ENCODE measurements around the gene FOXP2. TPM values are rescaled to one million over a fixed set of nuclear protein-coding genes. Genes with fewer than 3 reads are reported as not detected.

FOXP2 gene
- total RNA-seq, 2 experiments from 2014 or later: not detected

- H3K4me2 ChIP-seq (ENCODE audit: low read length): no peak overlapping the region
- TF ChIP-seq, protein P1, sequence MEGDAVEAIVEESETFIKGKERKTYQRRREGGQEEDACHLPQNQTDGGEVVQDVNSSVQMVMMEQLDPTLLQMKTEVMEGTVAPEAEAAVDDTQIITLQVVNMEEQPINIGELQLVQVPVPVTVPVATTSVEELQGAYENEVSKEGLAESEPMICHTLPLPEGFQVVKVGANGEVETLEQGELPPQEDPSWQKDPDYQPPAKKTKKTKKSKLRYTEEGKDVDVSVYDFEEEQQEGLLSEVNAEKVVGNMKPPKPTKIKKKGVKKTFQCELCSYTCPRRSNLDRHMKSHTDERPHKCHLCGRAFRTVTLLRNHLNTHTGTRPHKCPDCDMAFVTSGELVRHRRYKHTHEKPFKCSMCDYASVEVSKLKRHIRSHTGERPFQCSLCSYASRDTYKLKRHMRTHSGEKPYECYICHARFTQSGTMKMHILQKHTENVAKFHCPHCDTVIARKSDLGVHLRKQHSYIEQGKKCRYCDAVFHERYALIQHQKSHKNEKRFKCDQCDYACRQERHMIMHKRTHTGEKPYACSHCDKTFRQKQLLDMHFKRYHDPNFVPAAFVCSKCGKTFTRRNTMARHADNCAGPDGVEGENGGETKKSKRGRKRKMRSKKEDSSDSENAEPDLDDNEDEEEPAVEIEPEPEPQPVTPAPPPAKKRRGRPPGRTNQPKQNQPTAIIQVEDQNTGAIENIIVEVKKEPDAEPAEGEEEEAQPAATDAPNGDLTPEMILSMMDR (conservative IDR thresholded peaks at IDR 0.05; ENCODE audit: low read length): no peak
- no peak for TF ChIP-seq EZH2phosphoT487 (IDR thresholded peaks at IDR 0.05; ENCODE audit: borderline replicate concordance, low read depth, low read length)
- intact Hi-C loops (cut with micrococcal nuclease; ENCODE audit: unreplicated experiment): loop anchor here (10.0 kb wide), 1 partner anchor 395 kb away; no protein-coding TSS in a partner anchor
- H3K79me2 ChIP-seq (ENCODE audit: insufficient read depth, low read depth, low read length): no peaks in the 10 kb centered on the region
- BruUV-seq (replicated peaks): no TSS peak
- H3K27ac ChIP-seq (ENCODE audit: low read depth, low read length, poor library complexity, severe bottlenecking): no peak overlapping the region
- H3K36me3 ChIP-seq (ENCODE audit: insufficient read depth, low read length): no peaks in the 10 kb centered on the region
- H2AFZ ChIP-seq (ENCODE audit: low read length): no peak overlapping the region
- ChIA-PET POLR2A (interaction anchor here (0.6 kb wide), 1 partner anchor 30 kb away, joined by 4 read pairs; no protein-coding TSS in a partner anchor), CTCF (ENCODE audit: unreplicated experiment) (no interaction called here)
- no peaks in the 10 kb centered on the region for H3K9me2 ChIP-seq (ENCODE audit: insufficient read depth, low read length)
- DNase-seq (ENCODE audit: low spot score): no peak
- H3K4me3 ChIP-seq (ENCODE audit: low read depth, low read length, poor library complexity, severe bottlenecking): no peak overlapping the region
- H3K9me3 ChIP-seq (ENCODE audit: low read length): no peaks in the 10 kb centered on the region
- H4K20me1 ChIP-seq (ENCODE audit: insufficient read depth, low read length): no peaks in the 10 kb centered on the region
- H3K4me1 ChIP-seq (ENCODE audit: insufficient read depth, low read length, poor library complexity, severe bottlenecking): no peaks in the 10 kb centered on the region
Observed at GRCh38 chr7:114419441-114420272, 5.0 kb downstream of the FOXP2 start.

- no TSS peak for BruUV-seq (replicated peaks)
- no peak overlapping the region for H3K4me3 ChIP-seq (ENCODE audit: low read depth, low read length, poor library complexity, severe bottlenecking)
- POLR2A ChIA-PET: interaction anchor here (0.7 kb wide), 2 partner anchors 252 to 343 kb away, joined by 3 read pairs; no protein-coding TSS in a partner anchor
- CTCF ChIA-PET (ENCODE audit: unreplicated experiment): no interaction called here
- no peak overlapping the region for H3K4me2 ChIP-seq (ENCODE audit: low read length)
- no peaks in the 10 kb centered on the region for H3K79me2 ChIP-seq (ENCODE audit: insufficient read depth, low read depth, low read length)
- no peak for DNase-seq (ENCODE audit: low spot score)
- no peaks in the 10 kb centered on the region for H3K9me3 ChIP-seq (ENCODE audit: low read length)
- H3K4me1 ChIP-seq (ENCODE audit: insufficient read depth, low read length, poor library complexity, severe bottlenecking): no peaks in the 10 kb centered on the region
- TF ChIP-seq, protein P1 (conservative IDR thresholded peaks at IDR 0.05; ENCODE audit: low read length): peak; percentile 26; the same call in 1 of the 2 replicates
- TF ChIP-seq EZH2phosphoT487 (IDR thresholded peaks at IDR 0.05; ENCODE audit: borderline replicate concordance, low read depth, low read length): no peak
- H2AFZ ChIP-seq (ENCODE audit: low read length): no peak overlapping the region
- H3K27ac ChIP-seq (ENCODE audit: low read depth, low read length, poor library complexity, severe bottlenecking): no peak overlapping the region
- no peaks in the 10 kb centered on the region for H4K20me1 ChIP-seq (ENCODE audit: insufficient read depth, low read length)
- H3K36me3 ChIP-seq (ENCODE audit: insufficient read depth, low read length): no peaks in the 10 kb centered on the region
- no peaks in the 10 kb centered on the region for H3K9me2 ChIP-seq (ENCODE audit: insufficient read depth, low read length)
- intact Hi-C loops (cut with micrococcal nuclease; ENCODE audit: unreplicated experiment): no loop called here
Observed at GRCh38 chr7:114422507-114423501, 8.2 kb downstream of the FOXP2 start.

All from OCI-LY7 (cell line).